ENCODE measurements around the gene NEK11. TPM values are rescaled to one million over a fixed set of nuclear protein-coding genes. Genes with fewer than 3 reads are reported as not detected.

NEK11 gene
- total RNA-seq, 1 donor from 2014 or later: 9.6 TPM

- no peak for TF ChIP-seq CTCF (IDR thresholded peaks at IDR 0.05; ENCODE audit: unreplicated experiment)
- Mint-ChIP-seq H3K4me3 (ENCODE audit: unreplicated experiment) (no peak overlapping the region), H3K27me3 (ENCODE audit: unreplicated experiment) (peaks cover 3% of the 10 kb centered on the region)
These were observed 34.3 kb upstream of the NEK11 start for GRCh38 chr3:130992344-130992743.

GRCh38 chr3:130997289-130997688, 29.4 kb upstream of the NEK11 start:
- TF ChIP-seq CTCF (IDR thresholded peaks at IDR 0.05; ENCODE audit: unreplicated experiment): no peak
- DNase-seq (ENCODE audit: low spot score): no peak
- Mint-ChIP-seq H3K9me3 (ENCODE audit: unreplicated experiment) (no peaks in the 10 kb centered on the region), H3K36me3 (ENCODE audit: low read depth, unreplicated experiment) (no peaks in the 10 kb centered on the region), H3K27me3 (ENCODE audit: unreplicated experiment) (no peaks in the 10 kb centered on the region), H3K4me3 (ENCODE audit: unreplicated experiment) (no peak overlapping the region), H3K27ac (ENCODE audit: unreplicated experiment) (no peak overlapping the region), H3K4me1 (ENCODE audit: unreplicated experiment) (no peaks in the 10 kb centered on the region)

More at GRCh38 chr3:130992344-130992743, 34.3 kb upstream of the NEK11 start:
- Mint-ChIP-seq H3K27ac (ENCODE audit: unreplicated experiment) (no peak overlapping the region), H3K4me1 (ENCODE audit: unreplicated experiment) (peaks cover 7% of the 10 kb centered on the region), H3K9me3 (ENCODE audit: unreplicated experiment) (no peaks in the 10 kb centered on the region), H3K36me3 (ENCODE audit: low read depth, unreplicated experiment) (peaks cover 9% of the 10 kb centered on the region)
- DNase-seq (ENCODE audit: low spot score): no peak

GRCh38 chr3:131001071-131001470, 25.6 kb upstream of the NEK11 start:
- H3K36me3 Mint-ChIP-seq (ENCODE audit: low read depth, unreplicated experiment): peaks cover 8% of the 10 kb centered on the region
- H3K27ac Mint-ChIP-seq (ENCODE audit: unreplicated experiment): no peak overlapping the region
- no peaks in the 10 kb centered on the region for H3K9me3 Mint-ChIP-seq (ENCODE audit: unreplicated experiment)

GRCh38 chr3:131004603-131005002, 22.1 kb upstream of the NEK11 start:
- Mint-ChIP-seq H3K27me3 (ENCODE audit: unreplicated experiment) (no peaks in the 10 kb centered on the region), H3K4me3 (ENCODE audit: unreplicated experiment) (no peak overlapping the region), H3K4me1 (ENCODE audit: unreplicated experiment) (no peaks in the 10 kb centered on the region), H3K27ac (ENCODE audit: unreplicated experiment) (no peak overlapping the region), H3K36me3 (ENCODE audit: low read depth, unreplicated experiment) (peaks cover 12% of the 10 kb centered on the region), H3K9me3 (ENCODE audit: unreplicated experiment) (no peaks in the 10 kb centered on the region)
- no peak for TF ChIP-seq CTCF (IDR thresholded peaks at IDR 0.05; ENCODE audit: unreplicated experiment)
- DNase-seq (ENCODE audit: low spot score): no peak

More at GRCh38 chr3:131001071-131001470, 25.6 kb upstream of the NEK11 start:
- H3K4me3 Mint-ChIP-seq (ENCODE audit: unreplicated experiment): no peak overlapping the region
- no peak for TF ChIP-seq CTCF (IDR thresholded peaks at IDR 0.05; ENCODE audit: unreplicated experiment)
- no peaks in the 10 kb centered on the region for H3K27me3 Mint-ChIP-seq (ENCODE audit: unreplicated experiment)
- no peaks in the 10 kb centered on the region for H3K4me1 Mint-ChIP-seq (ENCODE audit: unreplicated experiment)
- DNase-seq (ENCODE audit: low spot score): no peak

GRCh38 chr3:131007256-131007655, 19.4 kb upstream of the NEK11 start:
- Mint-ChIP-seq H3K4me1 (ENCODE audit: unreplicated experiment) (no peaks in the 10 kb centered on the region), H3K27me3 (ENCODE audit: unreplicated experiment) (no peaks in the 10 kb centered on the region), H3K9me3 (ENCODE audit: unreplicated experiment) (no peaks in the 10 kb centered on the region), H3K4me3 (ENCODE audit: unreplicated experiment) (no peak overlapping the region), H3K36me3 (ENCODE audit: low read depth, unreplicated experiment) (peaks cover 17% of the 10 kb centered on the region), H3K27ac (ENCODE audit: unreplicated experiment) (no peak overlapping the region)
- DNase-seq (ENCODE audit: low spot score): no peak
- no peak for TF ChIP-seq CTCF (IDR thresholded peaks at IDR 0.05; ENCODE audit: unreplicated experiment)

Data from endothelial cell (in vitro differentiated cells).